GM19468 (cell line): ENCODE data around the gene CLDN5.
"Not testable (repeated sequence)": the region's sequence is repeated elsewhere in the genome, so short reads cannot be mapped to it uniquely, and the experiment has no call there.

Experiments
- ATAC-seq: cut with Tn5 transposase; IDR thresholded peaks from one replicate; pipeline ENCODE4 v1.9.1; 2021; ENCODE audit warnings: mild to moderate bottlenecking, moderate library complexity, moderate number of reproducible peaks; ENCODE audit not compliant: unreplicated experiment; ENCODE audit errors: extremely low read depth

The CLDN5 gene

GRCh38 chr22:19548964-19549363, 24.8 kb upstream of the CLDN5 start:
- no peak for ATAC-seq

- not testable (repeated sequence) for ATAC-seq
Measured at GRCh38 chr22:19548427-19548826, 24.2 kb upstream of the CLDN5 start.

GRCh38 chr22:19547620-19548019, 23.4 kb upstream of the CLDN5 start:
- no peak for ATAC-seq

GRCh38 chr22:19546680-19547079, 22.5 kb upstream of the CLDN5 start:
- ATAC-seq, result no peak

GRCh38 chr22:19545935-19546207, 21.7 kb upstream of the CLDN5 start:
- no peak for ATAC-seq

- no peak for ATAC-seq
Measured at GRCh38 chr22:19543970-19544708, 19.9 kb upstream of the CLDN5 start.

- no peak for ATAC-seq
Measured at GRCh38 chr22:19540394-19540793, 16.2 kb upstream of the CLDN5 start.

- ATAC-seq, result no peak
Measured at GRCh38 chr22:19537941-19538488, 13.8 kb upstream of the CLDN5 start.

- no peak for ATAC-seq
Measured at GRCh38 chr22:19536564-19536963, 12.4 kb upstream of the CLDN5 start.

- ATAC-seq, result no peak
Measured at GRCh38 chr22:19535001-19535400, 10.8 kb upstream of the CLDN5 start.

- ATAC-seq, result no peak
Measured at GRCh38 chr22:19533857-19534256, 9.6 kb upstream of the CLDN5 start.

GRCh38 chr22:19533049-19533626, 8.9 kb upstream of the CLDN5 start:
- no peak for ATAC-seq

- ATAC-seq, result not testable (repeated sequence)
Measured at GRCh38 chr22:19531327-19531726, 7.1 kb upstream of the CLDN5 start.

- ATAC-seq, result no peak
Measured at GRCh38 chr22:19530751-19531150, 6.5 kb upstream of the CLDN5 start.

- no peak for ATAC-seq
Measured at GRCh38 chr22:19529811-19530210, 5.6 kb upstream of the CLDN5 start.

GRCh38 chr22:19527861-19528417, 3.7 kb upstream of the CLDN5 start:
- no peak for ATAC-seq

- no peak for ATAC-seq
Measured at GRCh38 chr22:19527321-19527721, 3.1 kb upstream of the CLDN5 start.

- ATAC-seq, result no peak
Measured at GRCh38 chr22:19526702-19527111, 2.5 kb upstream of the CLDN5 start.

GRCh38 chr22:19526076-19526701, 2.0 kb upstream of the CLDN5 start:
- no peak for ATAC-seq

GRCh38 chr22:19525666-19526065, 1.5 kb upstream of the CLDN5 start:
- no peak for ATAC-seq

GRCh38 chr22:19525116-19525660, 978 bp upstream of the CLDN5 start:
- no peak for ATAC-seq
